ENCODE measurements around the gene DET1. TPM values are rescaled to one million over a fixed set of nuclear protein-coding genes. Genes with fewer than 3 reads are reported as not detected.

DET1 gene
- total RNA-seq (16.7 TPM), polyA plus RNA-seq (7.9 TPM)

DNA sequence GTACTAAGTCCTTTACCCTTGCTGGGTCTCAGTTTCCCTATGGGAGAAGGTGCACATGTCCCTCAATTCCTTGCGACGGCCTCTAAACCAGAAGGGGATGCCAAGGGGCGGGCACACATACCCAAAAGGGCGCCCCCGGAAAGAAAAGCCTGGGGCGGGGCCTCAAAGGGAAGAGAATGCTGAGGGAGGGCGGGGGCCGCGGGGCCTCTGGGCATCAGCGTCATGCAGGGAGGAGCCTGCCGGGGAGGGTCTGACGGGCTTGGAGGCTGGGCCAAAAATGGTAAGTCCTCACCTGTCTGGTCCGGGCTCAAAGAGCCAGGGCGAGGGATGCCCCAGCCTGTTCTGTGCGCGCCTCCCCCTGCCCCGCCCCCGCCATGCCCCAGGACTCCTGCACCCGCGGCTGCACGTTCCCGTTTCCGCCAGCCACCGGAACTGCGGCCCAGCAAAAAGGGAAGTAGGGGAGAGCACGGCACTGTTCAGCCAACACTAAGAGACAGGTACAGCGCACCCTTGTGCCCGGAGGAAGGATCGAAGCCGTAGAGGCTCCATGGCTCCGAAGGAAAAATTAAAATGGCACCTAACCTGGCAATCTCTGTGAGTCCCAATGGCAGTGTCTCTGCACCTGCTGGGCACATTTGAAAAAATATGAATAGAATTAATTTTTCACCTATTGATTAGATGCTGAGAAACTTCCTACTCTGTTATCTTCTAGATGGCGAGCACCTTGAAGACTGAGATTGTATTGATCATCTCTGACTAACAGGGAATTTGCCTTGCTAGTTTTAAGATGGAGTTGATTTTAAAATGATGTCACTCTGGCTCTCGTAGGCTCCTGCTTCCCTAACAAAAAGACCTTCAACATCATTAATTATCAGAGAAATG, at the start of gene DET1:
Gene DET1, minus strand, starts transcription at position 434 of the 882 bp plus-strand sequence. CDS start 14,976 bp downstream, outside the sequence.
- 4% methylated on average over 33 of the region's 33 CpGs for WGBS
- Histone ChIP-seq H3K27ac (ENCODE audit: low read depth) (peak within 1 kb of the TSS; percentile 29), H3K36me3 (ENCODE audit: insufficient read depth) (no peaks in the 10 kb centered on the region), H3K4me1 (ENCODE audit: insufficient read depth) (no peaks in the 10 kb centered on the region), H3K4me3 (ENCODE audit: low read depth, low read length) (peak within 1 kb of the TSS; percentile 62)
- DNase-seq (ENCODE audit: extremely low spot score), result peak; percentile 93

GRCh38 chr15:88591384-88591783, 44.9 kb upstream of the DET1 start:
- H3K36me3 ChIP-seq (ENCODE audit: insufficient read depth), result no peaks in the 10 kb centered on the region
- H3K4me1 ChIP-seq (ENCODE audit: insufficient read depth), result no peaks in the 10 kb centered on the region
- no peak overlapping the region for H3K27ac ChIP-seq (ENCODE audit: low read depth)
- DNase-seq (ENCODE audit: extremely low spot score), result no peak
- H3K4me3 ChIP-seq (ENCODE audit: low read depth, low read length), result no peak overlapping the region

DNA sequence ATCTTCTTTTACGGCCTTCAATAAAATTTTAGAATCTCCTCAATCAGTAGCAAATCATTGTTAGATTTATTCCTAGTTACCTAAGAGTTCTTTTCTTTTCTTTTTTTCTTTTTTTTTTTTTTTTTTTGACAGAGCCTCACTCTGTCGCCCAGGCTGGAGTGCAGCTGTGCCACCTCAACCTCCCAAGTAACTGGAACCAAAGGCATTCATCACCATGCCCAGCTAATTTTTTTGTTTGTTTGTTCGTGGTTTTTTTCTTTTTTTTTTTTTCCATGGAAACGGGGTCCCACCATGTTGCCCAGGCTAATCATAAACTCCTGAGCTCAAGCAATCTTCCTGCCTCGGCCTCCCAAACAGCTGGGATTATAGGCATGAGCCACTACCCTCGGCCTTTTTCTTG, 44.3 kb upstream of the DET1 start:
- Histone ChIP-seq H3K4me1 (ENCODE audit: insufficient read depth) (no peaks in the 10 kb centered on the region), H3K4me3 (ENCODE audit: low read depth, low read length) (no peak overlapping the region), H3K36me3 (ENCODE audit: insufficient read depth) (no peaks in the 10 kb centered on the region), H3K27ac (ENCODE audit: low read depth) (no peak overlapping the region)
- 81% methylated on average over 6 of the region's 6 CpGs for WGBS
- no peak for DNase-seq (ENCODE audit: extremely low spot score)

- WGBS, result 33% methylated on average over 4 of the region's 4 CpGs
- H3K27ac ChIP-seq (ENCODE audit: low read depth), result no peak overlapping the region
- no peak overlapping the region for H3K4me3 ChIP-seq (ENCODE audit: low read depth, low read length)
- DNase-seq (ENCODE audit: extremely low spot score), result peak; percentile 43
- H3K4me1 ChIP-seq (ENCODE audit: insufficient read depth), result no peaks in the 10 kb centered on the region
- no peaks in the 10 kb centered on the region for H3K36me3 ChIP-seq (ENCODE audit: insufficient read depth)
Measured at GRCh38 chr15:88586401-88587162, 40.1 kb upstream of the DET1 start.

DNA sequence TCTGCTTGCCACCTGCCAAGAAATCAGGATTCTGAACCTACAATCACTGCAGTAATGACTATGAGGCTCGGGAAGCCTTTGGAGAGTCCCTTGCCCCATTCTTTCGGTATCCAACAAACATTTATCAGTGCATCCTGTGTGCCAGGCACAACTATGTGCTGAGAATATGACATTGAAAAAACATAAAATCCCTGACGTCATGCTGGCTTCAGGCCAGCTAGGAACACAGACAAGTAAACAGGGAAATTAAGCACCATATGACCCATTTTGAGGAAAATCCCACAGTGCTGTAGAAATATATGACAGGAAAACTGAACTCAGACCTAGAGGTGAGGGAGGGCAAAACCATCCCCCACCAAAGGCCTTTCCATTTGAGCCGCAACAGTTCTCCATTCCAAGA, 34.1 kb upstream of the DET1 start:
- Histone ChIP-seq H3K27ac (ENCODE audit: low read depth) (no peak overlapping the region), H3K4me1 (ENCODE audit: insufficient read depth) (no peaks in the 10 kb centered on the region), H3K36me3 (ENCODE audit: insufficient read depth) (no peaks in the 10 kb centered on the region), H3K4me3 (ENCODE audit: low read depth, low read length) (no peak overlapping the region)
- no peak for DNase-seq (ENCODE audit: extremely low spot score)
- 55% methylated on average over 4 of the region's 4 CpGs for WGBS

DNA sequence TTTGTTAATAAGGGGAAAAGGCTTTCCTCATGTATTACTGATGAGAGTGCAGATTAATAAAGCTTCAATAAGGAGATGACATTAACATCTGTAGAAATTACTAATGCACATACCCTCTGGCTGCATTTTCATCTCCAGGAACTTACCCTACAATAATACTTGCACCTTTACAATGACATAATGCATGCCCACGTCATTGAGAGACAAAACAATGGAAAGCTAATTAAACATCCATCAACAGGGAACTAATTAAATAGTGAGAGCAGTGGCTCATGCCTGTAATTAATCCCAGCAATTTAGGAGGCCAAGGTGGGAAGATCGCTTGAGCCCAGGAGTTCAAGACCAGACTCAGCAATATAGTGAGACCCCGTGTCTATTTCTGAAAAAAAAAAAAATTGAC, 32.8 kb upstream of the DET1 start:
- DNase-seq (ENCODE audit: extremely low spot score), result no peak

GRCh38 chr15:88574655-88575054, 28.2 kb upstream of the DET1 start:
- Histone ChIP-seq H3K27ac (ENCODE audit: low read depth) (no peak overlapping the region), H3K36me3 (ENCODE audit: insufficient read depth) (no peaks in the 10 kb centered on the region), H3K4me3 (ENCODE audit: low read depth, low read length) (no peak overlapping the region), H3K4me1 (ENCODE audit: insufficient read depth) (no peaks in the 10 kb centered on the region)
- DNase-seq (ENCODE audit: extremely low spot score), result no peak
- 42% methylated on average over 7 of the region's 7 CpGs for WGBS

More for the DNA sequence above, 32.8 kb upstream of the DET1 start:
- H3K36me3 ChIP-seq (ENCODE audit: insufficient read depth), result no peaks in the 10 kb centered on the region
- H3K4me3 ChIP-seq (ENCODE audit: low read depth, low read length), result no peak overlapping the region
- WGBS, result 82% methylated on average over 3 of the region's 3 CpGs
- H3K4me1 ChIP-seq (ENCODE audit: insufficient read depth), result no peaks in the 10 kb centered on the region
- H3K27ac ChIP-seq (ENCODE audit: low read depth), result no peak overlapping the region

DNA sequence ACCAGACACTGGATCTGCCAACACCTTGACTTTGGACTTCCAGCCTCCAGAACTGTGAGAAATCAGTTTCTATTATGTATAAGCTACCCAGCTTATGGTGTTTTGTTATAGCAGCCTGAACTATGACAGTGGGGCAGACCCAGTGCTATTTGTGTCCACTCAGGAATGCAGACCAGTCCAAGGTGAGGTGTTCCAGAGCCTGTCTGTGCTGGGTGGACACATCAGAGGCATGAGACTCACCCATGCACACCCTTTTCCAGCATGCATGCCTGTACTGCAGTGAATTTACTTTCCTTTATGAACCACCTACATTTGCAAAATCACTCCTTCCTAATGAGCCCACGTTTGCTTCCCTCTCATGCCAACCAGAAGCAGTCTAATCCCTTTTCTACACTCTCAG, 27.6 kb upstream of the DET1 start:
- WGBS, result 54% methylated on average over 1 of the region's 1 CpG
- DNase-seq (ENCODE audit: extremely low spot score), result no peak
- Histone ChIP-seq H3K36me3 (ENCODE audit: insufficient read depth) (no peaks in the 10 kb centered on the region), H3K27ac (ENCODE audit: low read depth) (no peak overlapping the region), H3K4me1 (ENCODE audit: insufficient read depth) (no peaks in the 10 kb centered on the region), H3K4me3 (ENCODE audit: low read depth, low read length) (no peak overlapping the region)

- DNase-seq (ENCODE audit: extremely low spot score), result peak; percentile 2
- WGBS, result 28% methylated on average over 5 of the region's 5 CpGs
- Histone ChIP-seq H3K36me3 (ENCODE audit: insufficient read depth) (no peaks in the 10 kb centered on the region), H3K4me3 (ENCODE audit: low read depth, low read length) (no peak overlapping the region), H3K4me1 (ENCODE audit: insufficient read depth) (no peaks in the 10 kb centered on the region), H3K27ac (ENCODE audit: low read depth) (no peak overlapping the region)
Measured at GRCh38 chr15:88571852-88572259, 25.4 kb upstream of the DET1 start.

GRCh38 chr15:88571153-88571851, 24.8 kb upstream of the DET1 start:
- Histone ChIP-seq H3K27ac (ENCODE audit: low read depth) (no peak overlapping the region), H3K4me3 (ENCODE audit: low read depth, low read length) (no peak overlapping the region), H3K4me1 (ENCODE audit: insufficient read depth) (no peaks in the 10 kb centered on the region), H3K36me3 (ENCODE audit: insufficient read depth) (no peaks in the 10 kb centered on the region)
- no peak for DNase-seq (ENCODE audit: extremely low spot score)
- 48% methylated on average over 7 of the region's 7 CpGs for WGBS

GRCh38 chr15:88568589-88568988, 22.1 kb upstream of the DET1 start:
- no peak for DNase-seq (ENCODE audit: extremely low spot score)
- 67% methylated on average over 6 of the region's 6 CpGs for WGBS

DNA sequence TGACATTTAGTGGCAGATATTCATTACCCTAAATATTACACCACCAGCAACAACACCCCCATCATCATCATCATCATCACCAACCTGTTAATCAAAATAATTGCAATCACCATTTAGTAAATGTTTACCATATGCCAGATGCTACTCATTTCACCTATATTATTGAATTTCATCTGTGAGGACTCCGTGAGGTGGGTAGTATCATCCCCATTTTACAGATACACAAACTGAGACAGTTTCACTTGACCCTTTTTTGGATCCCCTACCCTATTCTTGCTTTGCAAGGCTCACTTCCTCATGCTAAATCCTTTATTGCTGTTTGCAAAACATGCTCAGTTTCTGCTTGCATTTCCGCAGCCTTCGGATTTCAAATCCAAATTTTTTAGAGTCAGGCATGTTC, 18.3 kb upstream of the DET1 start:
- 90% methylated on average over 3 of the region's 3 CpGs for WGBS
- Histone ChIP-seq H3K36me3 (ENCODE audit: insufficient read depth) (no peaks in the 10 kb centered on the region), H3K4me3 (ENCODE audit: low read depth, low read length) (no peak overlapping the region), H3K4me1 (ENCODE audit: insufficient read depth) (no peaks in the 10 kb centered on the region), H3K27ac (ENCODE audit: low read depth) (no peak overlapping the region)
- DNase-seq (ENCODE audit: extremely low spot score), result no peak

More at GRCh38 chr15:88568589-88568988, 22.1 kb upstream of the DET1 start:
- no peak overlapping the region for H3K27ac ChIP-seq (ENCODE audit: low read depth)
- H3K4me1 ChIP-seq (ENCODE audit: insufficient read depth), result no peaks in the 10 kb centered on the region
- H3K36me3 ChIP-seq (ENCODE audit: insufficient read depth), result no peaks in the 10 kb centered on the region
- no peak overlapping the region for H3K4me3 ChIP-seq (ENCODE audit: low read depth, low read length)

DNA sequence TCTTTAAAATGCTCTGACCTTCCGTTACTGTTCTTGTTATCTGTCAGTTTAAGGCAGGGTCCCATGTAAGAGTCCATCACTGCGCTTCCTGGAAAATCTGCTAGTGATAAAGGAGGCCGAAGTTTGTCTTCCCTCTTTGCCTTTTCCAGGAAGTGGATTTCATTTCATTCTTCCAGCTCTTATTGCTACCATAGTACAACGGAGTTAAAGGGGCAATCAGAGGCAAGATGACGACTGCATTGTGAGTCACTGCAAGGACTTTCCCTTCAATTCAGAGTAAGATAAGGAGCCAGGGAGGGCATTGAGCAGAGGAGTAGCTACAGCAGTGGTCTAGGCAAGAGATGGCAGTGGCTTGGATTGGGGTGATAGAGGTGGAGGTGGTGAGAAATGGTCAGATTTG, 17.2 kb upstream of the DET1 start:
- DNase-seq (ENCODE audit: extremely low spot score), result no peak
- 67% methylated on average over 5 of the region's 5 CpGs for WGBS
- H3K36me3 ChIP-seq (ENCODE audit: insufficient read depth), result no peaks in the 10 kb centered on the region
- no peak overlapping the region for H3K4me3 ChIP-seq (ENCODE audit: low read depth, low read length)
- H3K27ac ChIP-seq (ENCODE audit: low read depth), result no peak overlapping the region
- no peaks in the 10 kb centered on the region for H3K4me1 ChIP-seq (ENCODE audit: insufficient read depth)

Data from urinary bladder (tissue), 4 donors.